Sigmoid colon (tissue), 7 donors: ENCODE measurements around the gene KCNIP1. TPM values are rescaled to one million over a fixed set of nuclear protein-coding genes. Genes with fewer than 3 reads are reported as not detected.

Experiments used
- DNase-seq: peaks from one replicate; pipeline ENCODE4 v3.0.0-alpha.2; 2019
- H3K27ac ChIP-seq, 4 donors: fragments of 200-600 bp; sonication (generic); one replicate each; pipeline ENCODE4 v1.5.1; 2016 to 2019; ENCODE audit warnings: mild to moderate bottlenecking in 1 of 4
- H3K27me3 ChIP-seq, 3 donors: fragments of 200-600 bp; sonication (generic); one replicate each; pipeline ENCODE4 v1.5.1; 2019; ENCODE audit warnings: mild to moderate bottlenecking in 1 of 3
- H3K36me3 ChIP-seq, 4 donors: fragments of 200-600 bp; sonication (generic); one replicate each; pipeline ENCODE4 v1.5.1; 2016 to 2019
- H3K4me1 ChIP-seq, 4 donors: fragments of 200-600 bp; sonication (generic); one replicate each; pipeline ENCODE4 v1.5.1; 2017 to 2019
- H3K4me3 ChIP-seq, 4 donors: fragments of 200-600 bp; sonication (generic); one replicate each; pipeline ENCODE4 v1.5.1; 2017 to 2019; ENCODE audit warnings: mild to moderate bottlenecking in 2 of 4, moderate library complexity in 1 of 4
- H3K9me3 ChIP-seq, 4 donors: fragments of 200-600 bp in 3 of 4; sonication (generic) in 3 of 4; one replicate each; pipeline versions ENCODE4 v1.5.1 to v1.6.1; 2013 to 2019
- EP300 ChIP-seq, 4 donors: sonication (generic); formaldehyde crosslinking; IDR thresholded peaks; one replicate each; pipeline ENCODE4 v1.6.1; 2017; ENCODE audit warnings: antibody characterized with exemption in 4 of 4
- POLR2A ChIP-seq, 2 donors: fragments of 450-650 bp; IDR thresholded peaks; one replicate each; pipeline ENCODE4 v1.6.1; 2016; ENCODE audit warnings: antibody characterized with exemption in 2 of 2, mild to moderate bottlenecking in 2 of 2, moderate library complexity in 2 of 2
- POLR2AphosphoS5 ChIP-seq, 4 donors: sonication (generic); formaldehyde crosslinking; IDR thresholded peaks; one replicate each; pipeline ENCODE4 v1.6.1; 2017; ENCODE audit warnings: antibody characterized with exemption in 4 of 4
- WGBS, 2 donors: extraction: QIAGEN DNeasy Blood & Tissue Kit; methylation state at CpG; one replicate each; pipeline ENCODE4 v1.1.7; 2013; 5-methylcytosine and 5-hydroxymethylcytosine counted together
- intact Hi-C: fragments of 100-400 bp; cut with DNase I; formaldehyde crosslinking; loops from one replicate; pipeline ENCODE4 v1.15.1; 2023
- polyA plus RNA-seq, 3 donors: library from polyadenylated mRNA; stranded (reverse); fragments of 200-250 nt; gene quantifications; one replicate each; pipeline ENCODE4 v1.2.3, GENCODE V29; 2013
- total RNA-seq, 4 donors: library from RNA; depleted of rRNA; stranded (reverse); fragments of >200 nt; gene quantifications; one replicate each; pipeline ENCODE4 v1.1.0, GENCODE V29; 2016
- TF ChIP-seq, protein P1 (sequence below), 4 experiments: fragments of 450-650 bp in 3 of 4; fragments of 200-600 bp in 1 of 4; IDR thresholded peaks; one replicate each; pipeline ENCODE4 v1.5.1; 2016 to 2019; ENCODE audit warnings: antibody characterized with exemption in 4 of 4, mild to moderate bottlenecking in 3 of 4, moderate library complexity in 2 of 4
- donor health status: healthy with polysubstance abuse.
- donor health status: Bipolar disorder and iron deficiency.
- donor health status: healthy.

Gene KCNIP1
- total and polyA plus RNA-seq, 7 donors, result 0.28 to 2.8 (median 1.1) TPM; not detected in 2

DNA sequence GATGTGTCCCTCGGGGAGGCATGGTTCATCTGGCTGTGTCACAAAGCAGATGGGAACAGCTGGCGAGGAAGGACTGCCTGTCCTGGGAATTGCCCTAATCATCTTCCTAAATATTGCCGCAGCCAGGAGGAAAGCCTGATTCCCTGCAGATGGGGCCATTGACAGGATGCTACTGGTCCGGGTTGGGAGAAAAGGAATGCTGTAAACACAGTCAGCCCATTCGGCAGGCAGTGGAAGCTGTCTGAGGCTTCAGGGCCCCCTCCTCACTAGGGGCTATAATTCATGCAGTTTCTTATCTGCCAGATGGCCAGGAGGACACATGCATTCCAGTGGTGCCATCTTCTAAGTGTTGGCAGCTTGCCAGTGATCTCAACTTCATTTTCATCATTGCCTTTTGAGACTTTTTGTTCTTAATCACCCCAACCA, 110.3 kb downstream of the KCNIP1 start:
- TF ChIP-seq POLR2AphosphoS5 (IDR thresholded peaks at IDR 0.05), result no peak
- no peak for TF ChIP-seq POLR2A (IDR thresholded peaks at IDR 0.05)
- TF ChIP-seq EP300 (IDR thresholded peaks at IDR 0.05), result no peak
- TF ChIP-seq, protein P1, sequence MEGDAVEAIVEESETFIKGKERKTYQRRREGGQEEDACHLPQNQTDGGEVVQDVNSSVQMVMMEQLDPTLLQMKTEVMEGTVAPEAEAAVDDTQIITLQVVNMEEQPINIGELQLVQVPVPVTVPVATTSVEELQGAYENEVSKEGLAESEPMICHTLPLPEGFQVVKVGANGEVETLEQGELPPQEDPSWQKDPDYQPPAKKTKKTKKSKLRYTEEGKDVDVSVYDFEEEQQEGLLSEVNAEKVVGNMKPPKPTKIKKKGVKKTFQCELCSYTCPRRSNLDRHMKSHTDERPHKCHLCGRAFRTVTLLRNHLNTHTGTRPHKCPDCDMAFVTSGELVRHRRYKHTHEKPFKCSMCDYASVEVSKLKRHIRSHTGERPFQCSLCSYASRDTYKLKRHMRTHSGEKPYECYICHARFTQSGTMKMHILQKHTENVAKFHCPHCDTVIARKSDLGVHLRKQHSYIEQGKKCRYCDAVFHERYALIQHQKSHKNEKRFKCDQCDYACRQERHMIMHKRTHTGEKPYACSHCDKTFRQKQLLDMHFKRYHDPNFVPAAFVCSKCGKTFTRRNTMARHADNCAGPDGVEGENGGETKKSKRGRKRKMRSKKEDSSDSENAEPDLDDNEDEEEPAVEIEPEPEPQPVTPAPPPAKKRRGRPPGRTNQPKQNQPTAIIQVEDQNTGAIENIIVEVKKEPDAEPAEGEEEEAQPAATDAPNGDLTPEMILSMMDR (IDR thresholded peaks at IDR 0.05), result no peak
- H3K36me3 ChIP-seq, result no peaks in the 10 kb centered on the region
- 52 to 66% methylated on average over 5 of the region's 5 CpGs for WGBS, 2 donors
- intact Hi-C loops, result no loop called here
- DNase-seq, result no peak
- no peaks in the 10 kb centered on the region for H3K4me1 ChIP-seq
- H3K27me3 ChIP-seq, result no peaks in the 10 kb centered on the region
- no peak overlapping the region for H3K4me3 ChIP-seq
- no peak overlapping the region for H3K27ac ChIP-seq
- H3K9me3 ChIP-seq, result no peaks in the 10 kb centered on the region

DNA sequence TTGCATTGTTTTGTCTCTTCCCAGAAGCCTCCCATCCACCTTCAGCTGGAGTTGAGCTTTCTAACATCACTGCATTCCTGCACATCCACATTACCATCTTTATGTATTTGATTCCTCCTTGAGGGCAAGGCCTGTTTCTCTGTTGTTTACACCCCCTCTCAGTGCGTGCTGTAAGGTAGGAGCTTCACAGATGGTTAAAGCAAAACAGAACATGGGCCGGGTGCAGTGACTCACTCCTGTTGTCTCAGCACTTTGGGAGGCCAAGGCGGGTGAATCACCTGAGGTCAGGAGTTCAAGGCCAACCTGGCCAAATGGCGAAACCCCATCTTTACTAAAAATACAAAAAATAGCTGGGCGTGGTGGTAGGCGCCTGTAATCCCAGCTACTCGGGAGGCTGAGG, 110.9 kb downstream of the KCNIP1 start:
- Histone ChIP-seq H3K27ac (no peak overlapping the region), H3K4me1 (no peaks in the 10 kb centered on the region), H3K9me3 (no peaks in the 10 kb centered on the region), H3K27me3 (no peaks in the 10 kb centered on the region), H3K4me3 (no peak overlapping the region), H3K36me3 (no peaks in the 10 kb centered on the region)
- TF ChIP-seq, protein P1 (IDR thresholded peaks at IDR 0.05), result no peak
- TF ChIP-seq POLR2A (IDR thresholded peaks at IDR 0.05), result no peak
- no peak for TF ChIP-seq EP300 (IDR thresholded peaks at IDR 0.05)
- no peak for TF ChIP-seq POLR2AphosphoS5 (IDR thresholded peaks at IDR 0.05)
- WGBS, 2 donors, result 69 to 79% methylated on average over 7 of the region's 7 CpGs
- intact Hi-C loops, result no loop called here
- no peak for DNase-seq

DNA sequence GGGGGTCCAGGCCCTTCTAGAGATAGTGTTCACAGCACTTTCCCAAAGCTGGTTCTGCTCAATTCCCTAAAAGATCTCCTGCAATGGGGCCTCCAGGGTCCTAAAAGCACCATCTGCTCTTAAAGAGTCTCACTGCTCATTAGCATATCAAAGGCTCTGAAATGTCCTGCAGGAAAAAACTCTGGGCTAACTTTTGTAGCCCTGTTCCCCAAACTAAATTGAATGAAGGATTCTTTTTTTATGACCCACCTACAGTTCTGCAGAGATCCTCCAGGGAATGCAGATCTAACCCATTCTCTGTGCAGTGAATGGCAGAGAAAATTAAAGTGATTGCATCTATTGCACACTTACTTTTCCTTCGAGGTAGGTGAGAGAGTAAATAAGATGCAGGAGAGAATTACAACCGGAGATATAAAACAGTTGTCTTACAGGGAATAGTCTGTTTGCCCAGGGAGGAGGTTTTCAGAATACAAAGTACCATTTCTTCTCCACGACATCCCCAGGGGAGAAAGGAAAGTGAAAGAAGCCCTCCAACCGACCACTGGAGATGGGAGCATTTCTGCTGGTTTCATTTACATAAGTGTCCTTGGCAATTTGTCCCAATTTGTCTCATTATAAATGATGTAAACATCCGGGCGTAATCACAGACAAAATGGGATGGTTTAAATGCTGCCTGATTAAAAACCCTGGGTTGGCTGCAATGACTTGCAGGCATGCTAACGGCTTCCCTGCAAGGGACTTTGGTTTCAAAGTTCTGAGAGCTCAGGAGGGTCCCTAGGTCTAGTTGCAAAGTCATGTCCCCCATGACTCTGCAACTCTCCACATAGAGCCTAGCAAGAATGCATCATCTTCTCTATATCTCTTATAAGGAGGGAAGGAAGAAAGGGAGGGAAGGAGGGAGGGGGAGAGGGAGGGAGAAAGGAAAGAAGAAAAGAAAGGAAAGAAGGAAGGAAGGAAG, 114.0 kb downstream of the KCNIP1 start:
- TF ChIP-seq, protein P1 (IDR thresholded peaks at IDR 0.05), result no peak
- Histone ChIP-seq H3K27me3 (no peaks in the 10 kb centered on the region), H3K4me1 (no peaks in the 10 kb centered on the region), H3K4me3 (no peak overlapping the region), H3K36me3 (no peaks in the 10 kb centered on the region), H3K27ac (no peak overlapping the region), H3K9me3 (no peaks in the 10 kb centered on the region)
- 2 to 19% methylated on average over 7 of the region's 7 CpGs for WGBS, 2 donors
- no peak for DNase-seq
- intact Hi-C loops, result no loop called here

DNA sequence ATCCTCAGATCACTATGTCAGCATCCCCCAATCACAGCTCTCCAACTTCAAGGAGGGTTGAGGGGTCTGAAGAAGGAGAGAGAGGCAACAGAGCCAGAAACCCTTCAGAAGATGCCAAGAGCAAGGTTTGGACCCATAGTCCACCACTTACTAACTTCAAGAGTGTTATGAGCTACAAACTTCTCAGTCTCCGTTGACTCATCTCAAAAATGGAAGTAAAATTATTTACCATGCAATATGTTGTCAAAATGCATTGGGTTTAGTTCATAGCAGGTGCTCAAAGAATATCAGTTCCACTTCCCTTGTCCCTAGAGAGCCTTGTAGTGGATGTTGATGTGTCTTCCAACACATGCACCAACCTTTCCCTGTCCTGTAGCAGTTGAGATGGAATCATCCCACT, 116.0 kb downstream of the KCNIP1 start:
- Histone ChIP-seq H3K36me3 (no peaks in the 10 kb centered on the region), H3K27ac (no peak overlapping the region), H3K4me3 (no peak overlapping the region), H3K9me3 (no peaks in the 10 kb centered on the region), H3K4me1 (no peaks in the 10 kb centered on the region), H3K27me3 (no peaks in the 10 kb centered on the region)
- WGBS, 2 donors, result 83 to 87% methylated on average over 1 of the region's 1 CpG
- intact Hi-C loops, result no loop called here
- DNase-seq, result no peak
- TF ChIP-seq POLR2AphosphoS5 (IDR thresholded peaks at IDR 0.05), result no peak
- no peak for TF ChIP-seq POLR2A (IDR thresholded peaks at IDR 0.05)
- TF ChIP-seq, protein P1 (IDR thresholded peaks at IDR 0.05), result no peak
- TF ChIP-seq EP300 (IDR thresholded peaks at IDR 0.05), result no peak
